HCT116 (cell line): ENCODE data around the gene RBPJ. TPM values are rescaled to one million over a fixed set of nuclear protein-coding genes. Genes with fewer than 3 reads are reported as not detected.

Experiments
- ATAC-seq: fragments of 200-7000 bp; cut with Tn5 transposase; 2 replicates; pipeline ENCODE4 v1.9.1; 2020; ENCODE audit warnings: mild to moderate bottlenecking, moderate library complexity
- BruUV-seq: library from RNA; stranded (reverse); fragments of 400-500 nt; replicated peaks from 2 replicates; lab custom pipeline; 2021; lab: Mats Ljungman, UMichigan
- CTCF ChIA-PET: fragments of 300-600 bp; sonication (Branson Sonifier 250); formaldehyde crosslinking; loops from one replicate; lab custom pipeline; 2021; ENCODE audit warnings: antibody characterized with exemption; lab: Charles Lee
- POLR2A ChIA-PET: fragments of 300-600, 350-600 bp; sonication (Branson Sonifier 250); formaldehyde crosslinking; loops from one replicate; lab custom pipeline; 2021; ENCODE audit warnings: antibody characterized with exemption; lab: Charles Lee
- RAD21 ChIA-PET, 2 experiments: fragments of 300-600 bp; sonication (Branson Sonifier 250); formaldehyde crosslinking; loops; one replicate each; lab custom pipeline; 2023; ENCODE audit warnings: low total read pairs in 2 of 2; ENCODE audit not compliant: uncharacterized antibody in 2 of 2, unreplicated experiment in 2 of 2, low non-redundant PET in 1 of 2; lab: Charles Lee
- DNase-seq: peaks from one replicate; pipeline ENCODE4 v3.0.0-alpha.2; 2010; ENCODE audit warnings: low read depth, low spot score
- H2AFZ ChIP-seq: fragments of 200-600 bp; shearing (Covaris generic), sonication (generic); 2 replicates; pipeline ENCODE4 v1.6.1; 2017; ENCODE audit warnings: low read depth, mixed run types, mixed read lengths, antibody characterized with exemption, low read length; ENCODE audit not compliant: poor library complexity, severe bottlenecking
- H3K27ac ChIP-seq: 2 replicates; pipeline ENCODE4 v1.5.1; 2012; ENCODE audit warnings: low read depth, low read length
- H3K27me3 ChIP-seq: fragments of 200-600 bp; sonication (generic); 2 replicates; pipeline ENCODE4 v1.6.1; 2016; ENCODE audit warnings: mixed run types, low read length, mixed read lengths; ENCODE audit not compliant: insufficient read depth
- H3K36me3 ChIP-seq, 2 experiments: fragments of 200-500 bp in 1 of 2; fragments of 200-600 bp in 1 of 2; sonication (Bioruptor generic) in 1 of 2; sonication (generic) in 1 of 2; 2 replicates each; pipeline versions ENCODE4 v1.5.1 to v1.6.1; 2014 to 2016; ENCODE audit warnings: low read length in 2 of 2, inconsistent platforms in 1 of 2, mixed read lengths in 1 of 2, mixed run types in 1 of 2; ENCODE audit not compliant: insufficient read depth in 2 of 2, control insufficient read depth in 1 of 2
- H3K4me1 ChIP-seq, 2 experiments: fragments of 200-600 bp in 1 of 2; sonication (generic) in 1 of 2; 2 replicates each; pipeline versions ENCODE4 v1.5.1 to v1.6.1; 2012 to 2017; ENCODE audit warnings: low read length in 2 of 2, inconsistent platforms in 1 of 2, mild to moderate bottlenecking in 1 of 2, mixed read lengths in 1 of 2, mixed run types in 1 of 2, moderate library complexity in 1 of 2; ENCODE audit not compliant: insufficient read depth in 2 of 2, control insufficient read depth in 1 of 2
- H3K4me2 ChIP-seq: fragments of 200-600 bp; sonication (generic); 2 replicates; pipeline ENCODE4 v1.6.1; 2017; ENCODE audit warnings: mixed run types, low read length, mixed read lengths
- H3K4me3 ChIP-seq, 2 experiments: fragments of 200-600 bp in 1 of 2; sonication (generic) in 1 of 2; replicated peaks in 1 of 2; 2 replicates each; pipeline ENCODE4 v1.5.1; 2011 to 2016; ENCODE audit warnings: low read length in 2 of 2, control low read depth in 1 of 2, low read depth in 1 of 2, mild to moderate bottlenecking in 1 of 2, mixed read lengths in 1 of 2, mixed run types in 1 of 2
- H3K79me2 ChIP-seq: fragments of 200-600 bp; sonication (generic); 2 replicates; pipeline ENCODE4 v1.6.1; 2017; ENCODE audit warnings: mild to moderate bottlenecking, mixed run types, low read length, moderate library complexity, mixed read lengths; ENCODE audit not compliant: insufficient read depth
- H3K9ac ChIP-seq: fragments of 200-600 bp; sonication (generic); 2 replicates; pipeline ENCODE4 v1.6.1; 2016; ENCODE audit warnings: low read length, mixed read lengths
- H3K9me2 ChIP-seq: fragments of 200-600 bp; sonication (generic), shearing (Covaris generic); 2 replicates; pipeline ENCODE4 v1.6.1; 2017; ENCODE audit warnings: mixed run types, mild to moderate bottlenecking, moderate library complexity; ENCODE audit not compliant: insufficient read depth
- H3K9me3 ChIP-seq, 2 experiments: fragments of 200-500 bp in 1 of 2; fragments of 200-600 bp in 1 of 2; sonication (Bioruptor generic) in 1 of 2; sonication (generic) in 1 of 2; 2 replicates each; pipeline ENCODE4 v1.6.1; 2014 to 2017; ENCODE audit warnings: low read length in 2 of 2, mixed read lengths in 2 of 2, inconsistent platforms in 1 of 2, low read depth in 1 of 2, mild to moderate bottlenecking in 1 of 2, mixed run types in 1 of 2, moderate library complexity in 1 of 2; ENCODE audit not compliant: control insufficient read depth in 1 of 2, insufficient read depth in 1 of 2
- H4K20me1 ChIP-seq: fragments of 200-600 bp; sonication (generic), shearing (Covaris generic); 2 replicates; pipeline ENCODE4 v1.6.1; 2017; ENCODE audit warnings: mixed run types, mild to moderate bottlenecking, moderate library complexity; ENCODE audit not compliant: insufficient read depth
- ATF3 ChIP-seq: IDR thresholded peaks from 2 replicates; pipeline ENCODE4 v1.6.1; 2012
- CEBPB ChIP-seq: IDR thresholded peaks from 2 replicates; pipeline ENCODE4 v1.6.1; 2012; ENCODE audit warnings: low read depth
- CTCF ChIP-seq, 3 experiments: fragments of 200-600 bp in 1 of 3; sonication (generic) in 1 of 3; IDR thresholded peaks in 2 of 3; conservative IDR thresholded peaks in 1 of 3; 2 replicates each; pipeline ENCODE4 v1.5.1; 2012 to 2017; ENCODE audit warnings: low read depth in 2 of 3, low read length in 2 of 3, antibody characterized with exemption in 1 of 3, borderline replicate concordance in 1 of 3, control low read depth in 1 of 3, mild to moderate bottlenecking in 1 of 3, mixed read lengths in 1 of 3, mixed run types in 1 of 3, moderate library complexity in 1 of 3; ENCODE audit not compliant: insufficient read depth in 1 of 3
- EGR1 ChIP-seq: IDR thresholded peaks from 2 replicates; pipeline ENCODE4 v1.6.1; 2012; ENCODE audit warnings: low read depth
- ELF1 ChIP-seq: IDR thresholded peaks from 2 replicates; pipeline ENCODE4 v1.6.1; 2012; ENCODE audit warnings: low read depth, borderline replicate concordance
- EZH2 ChIP-seq: fragments of 200-600 bp; sonication (generic); IDR thresholded peaks from 2 replicates; pipeline ENCODE4 v1.6.1; 2017; ENCODE audit warnings: antibody characterized with exemption, mixed run types
- EZH2phosphoT487 ChIP-seq: fragments of 200-600 bp; IDR thresholded peaks from 2 replicates; pipeline ENCODE4 v1.6.1; 2018; ENCODE audit warnings: antibody characterized with exemption, borderline replicate concordance
- FOSL1 ChIP-seq: IDR thresholded peaks from 2 replicates; pipeline ENCODE4 v1.6.1; 2012; ENCODE audit warnings: low read depth
- JUND ChIP-seq: IDR thresholded peaks from 2 replicates; pipeline ENCODE4 v1.6.1; 2012
- MAX ChIP-seq: IDR thresholded peaks from 2 replicates; pipeline ENCODE4 v1.6.1; 2012
- POLR2A ChIP-seq: IDR thresholded peaks from 2 replicates; pipeline ENCODE4 v1.7.0; 2011; ENCODE audit warnings: borderline replicate concordance; ENCODE audit not compliant: insufficient read depth, insufficient read length; ENCODE audit errors: extremely low read depth
- POLR2AphosphoS5 ChIP-seq: IDR thresholded peaks from 2 replicates; pipeline ENCODE4 v1.6.1; 2011; ENCODE audit warnings: mild to moderate bottlenecking, low read depth, low read length, moderate library complexity
- RAD21 ChIP-seq: IDR thresholded peaks from 2 replicates; pipeline ENCODE4 v1.6.1; 2012; ENCODE audit warnings: low read depth, mild to moderate bottlenecking
- SIN3A ChIP-seq: IDR thresholded peaks from 2 replicates; pipeline ENCODE4 v1.6.1; 2012; ENCODE audit warnings: low read depth
- SP1 ChIP-seq: IDR thresholded peaks from 2 replicates; pipeline ENCODE4 v1.6.1; 2012; ENCODE audit warnings: low read depth
- SRF ChIP-seq: IDR thresholded peaks from 2 replicates; pipeline ENCODE4 v1.6.1; 2012; ENCODE audit warnings: low read depth
- YY1 ChIP-seq: IDR thresholded peaks from 2 replicates; pipeline ENCODE4 v1.6.1; 2011; ENCODE audit warnings: low read length, low read depth, moderate library complexity, mild to moderate bottlenecking; ENCODE audit not compliant: insufficient replicate concordance; ENCODE audit errors: extremely low read depth
- ZBTB33 ChIP-seq: IDR thresholded peaks from 2 replicates; pipeline ENCODE4 v1.6.1; 2011; ENCODE audit warnings: mild to moderate bottlenecking, low read length, moderate library complexity; ENCODE audit not compliant: insufficient replicate concordance; ENCODE audit errors: extremely low read depth
- ZFX ChIP-seq: fragments of 450-650 bp; IDR thresholded peaks from 2 replicates; pipeline ENCODE4 v1.6.1; 2017
- ZNF274 ChIP-seq: fragments of 200-500 bp; sonication (Bioruptor generic); IDR thresholded peaks from 2 replicates; pipeline ENCODE4 v1.6.1; 2014; ENCODE audit warnings: mild to moderate bottlenecking, low read depth, low read length, inconsistent platforms
- intact Hi-C: fragments of 100-400 bp; cut with micrococcal nuclease; formaldehyde crosslinking; loops from 2 replicates; pipeline ENCODE4 v1.10.0; 2022
- total RNA-seq: library from RNA; stranded (reverse); gene quantifications from one replicate; pipeline ENCODE4 v1.2.1, GENCODE V29; 2021; ENCODE audit not compliant: unreplicated experiment

The RBPJ gene
- total RNA-seq, 1 experiment from 2014 or later, result 72.7 TPM

GRCh38 chr4:26289401-26289800 lies 31.4 kb upstream of the RBPJ start:
- Histone ChIP-seq H3K9ac (no peak overlapping the region), H3K4me3 (no peak overlapping the region), H3K9me2 (no peaks in the 10 kb centered on the region), H3K27me3 (no peaks in the 10 kb centered on the region), H3K79me2 (no peaks in the 10 kb centered on the region), H4K20me1 (no peaks in the 10 kb centered on the region), H3K27ac (no peak overlapping the region), H3K4me2 (no peak overlapping the region), H3K9me3 (no peaks in the 10 kb centered on the region), H3K36me3 (no peaks in the 10 kb centered on the region), H3K4me1 (peaks cover 0 to 5% of the 10 kb centered on the region in 2 experiments; a peak in 2 of 4 replicates), H2AFZ (no peak overlapping the region)
- ChIA-PET RAD21 (no interaction called here), CTCF (no interaction called here), POLR2A (no interaction called here)
- TF ChIP-seq ZBTB33 (no peak), CEBPB (no peak), ATF3 (no peak), EZH2phosphoT487 (no peak), MAX (no peak), EGR1 (no peak), ZFX (no peak), SP1 (no peak), ELF1 (no peak), ZNF274 (no peak), FOSL1 (no peak), SRF (no peak), POLR2A (no peak), RAD21 (no peak), EZH2 (no peak), JUND (no peak), YY1 (no peak), CTCF (IDR thresholded peaks at IDR 0.05 in 2 of 3, conservative IDR thresholded peaks at IDR 0.05 in 1 of 3; ENCODE audit: borderline replicate concordance in 1 of 3, insufficient read depth in 1 of 3, low read depth in 2 of 3, low read length in 2 of 3) (no peak), SIN3A (no peak), POLR2AphosphoS5 (no peak)
- no TSS peak for BruUV-seq
- ATAC-seq (no peak), DNase-seq (no peak)
- intact Hi-C loops, result no loop called here
